Measurements from ENCODE around the gene CCNT2.
"Not testable (repeated sequence)": the region's sequence is repeated elsewhere in the genome, so short reads cannot be mapped to it uniquely, and the experiment has no call there.

CCNT2 gene

GRCh38 chr2:134918526-134919340 lies at the start of gene CCNT2:
Gene CCNT2 (plus strand): TSS chr2:134918822. CDS start chr2:134918855, 33 bp downstream.
- DNase-seq, result peak; percentile 100

GRCh38 chr2:134869946-134870736 lies 48.5 kb upstream of the CCNT2 start:
- DNase-seq, result no peak

- DNase-seq, result no peak
These were observed 45.5 kb upstream of the CCNT2 start for GRCh38 chr2:134873152-134873551.

- no peak for DNase-seq
These were observed 43.3 kb upstream of the CCNT2 start for GRCh38 chr2:134875309-134875708.

GRCh38 chr2:134882773-134883172 lies 35.8 kb upstream of the CCNT2 start:
- DNase-seq, result no peak

GRCh38 chr2:134883552-134884293 lies 34.9 kb upstream of the CCNT2 start:
- no peak for DNase-seq

- DNase-seq, result no peak
These were observed 34.2 kb upstream of the CCNT2 start for GRCh38 chr2:134884435-134884834.

GRCh38 chr2:134892282-134893035 lies 26.2 kb upstream of the CCNT2 start:
- DNase-seq, result no peak

GRCh38 chr2:134897932-134898331 lies 20.7 kb upstream of the CCNT2 start:
- DNase-seq, result peak; percentile 8

- DNase-seq, result no peak
These were observed 19.4 kb upstream of the CCNT2 start for GRCh38 chr2:134899204-134899603.

GRCh38 chr2:134900151-134900550 lies 18.5 kb upstream of the CCNT2 start:
- no peak for DNase-seq

- DNase-seq, result not testable (repeated sequence)
These were observed 14.9 kb upstream of the CCNT2 start for GRCh38 chr2:134903701-134904100.

GRCh38 chr2:134905168-134905567 lies 13.5 kb upstream of the CCNT2 start:
- no peak for DNase-seq

- DNase-seq, result no peak
These were observed 11.9 kb upstream of the CCNT2 start for GRCh38 chr2:134906726-134907125.

- not testable (repeated sequence) for DNase-seq
These were observed 11.0 kb upstream of the CCNT2 start for GRCh38 chr2:134907441-134908116.

- no peak for DNase-seq
These were observed 7.7 kb upstream of the CCNT2 start for GRCh38 chr2:134910763-134911399.

GRCh38 chr2:134911400-134911785 lies 7.2 kb upstream of the CCNT2 start:
- no peak for DNase-seq

- no peak for DNase-seq
These were observed 6.3 kb upstream of the CCNT2 start for GRCh38 chr2:134912361-134912760.

- peak; percentile 62 for DNase-seq
These were observed 1.2 kb upstream of the CCNT2 start for GRCh38 chr2:134917360-134917865.

GRCh38 chr2:134917888-134918525 lies 615 bp upstream of the CCNT2 start:
- peak; percentile 100 for DNase-seq

All from NCI-H2227 treated with DMSO at 0.1 percent for 48 hours (cell line).